WTC11 (cell line): ENCODE measurements around the gene GSTO2. TPM values are rescaled to one million over a fixed set of nuclear protein-coding genes. Genes with fewer than 3 reads are reported as not detected.

Experiments used
- ATAC-seq: fragments of 200-7000 bp; cut with Tn5 transposase; 2 replicates; pipeline ENCODE4 v1.10.0; 2021; ENCODE audit warnings: mild to moderate bottlenecking, moderate library complexity
- CTCF ChIA-PET: fragments of 300-600 bp; sonication (Branson Sonifier 250); formaldehyde crosslinking; loops from one replicate; lab custom pipeline; 2021; ENCODE audit warnings: antibody characterized with exemption; lab: Charles Lee
- POLR2A ChIA-PET: fragments of 350-600 bp; sonication (Branson Sonifier 250); formaldehyde crosslinking; loops from one replicate; lab custom pipeline; 2021; ENCODE audit warnings: antibody characterized with exemption; lab: Charles Lee
- DNase-seq: peaks from one replicate; pipeline ENCODE4 v3.0.0; 2021; ENCODE audit warnings: low spot score
- H3K27ac Mint-ChIP-seq: 2 replicates; pipeline ENCODE4 v1.8.0; 2021; ENCODE audit warnings: mixed read lengths
- H3K27me3 Mint-ChIP-seq: 2 replicates; pipeline ENCODE4 v1.8.0; 2021; ENCODE audit warnings: low read depth, mild to moderate bottlenecking, moderate library complexity, mixed read lengths
- H3K36me3 Mint-ChIP-seq: 2 replicates; pipeline ENCODE4 v1.8.0; 2021; ENCODE audit warnings: mixed read lengths
- H3K4me1 Mint-ChIP-seq: 2 replicates; pipeline ENCODE4 v1.8.0; 2022; ENCODE audit warnings: mixed read lengths
- H3K4me3 Mint-ChIP-seq: 2 replicates; pipeline ENCODE4 v1.8.0; 2021; ENCODE audit warnings: mild to moderate bottlenecking, moderate library complexity, mixed read lengths
- H3K9me3 Mint-ChIP-seq: 2 replicates; pipeline ENCODE4 v1.8.0; 2021; ENCODE audit warnings: mixed read lengths
- CREM ChIP-seq: sonication (generic); formaldehyde crosslinking; IDR thresholded peaks from 2 replicates; pipeline ENCODE4 v1.8.1; 2022; ENCODE audit warnings: mild to moderate bottlenecking, missing genetic modification reagents, moderate library complexity
- GABPB1 ChIP-seq: sonication (generic); formaldehyde crosslinking; IDR thresholded peaks from 2 replicates; pipeline ENCODE4 v1.8.1; 2023; ENCODE audit warnings: mild to moderate bottlenecking, missing genetic modification reagents
- NR2C2 ChIP-seq: sonication (generic); formaldehyde crosslinking; IDR thresholded peaks from 2 replicates; pipeline ENCODE4 v1.8.0; 2022; ENCODE audit warnings: mild to moderate bottlenecking, missing genetic modification reagents
- OVOL2 ChIP-seq: fragments of 250-450 bp; sonication (Bioruptor Pico); IDR thresholded peaks from 2 replicates; pipeline ENCODE4 v1.9.0; 2021; ENCODE audit warnings: mild to moderate bottlenecking, borderline replicate concordance
- RORB ChIP-seq: fragments of 250-450 bp; sonication (Bioruptor Pico); IDR thresholded peaks from 2 replicates; pipeline ENCODE4 v1.9.0; 2021; ENCODE audit warnings: mild to moderate bottlenecking
- ZNF317 ChIP-seq: sonication (generic); formaldehyde crosslinking; IDR thresholded peaks from 2 replicates; pipeline ENCODE4 v1.8.1; 2023; ENCODE audit warnings: low read depth, mild to moderate bottlenecking, moderate library complexity, missing genetic modification reagents, borderline replicate concordance
- ZNF423 ChIP-seq: fragments of 250-450 bp; sonication (Bioruptor Pico); IDR thresholded peaks from 2 replicates; pipeline ENCODE4 v2.1.2; 2022; ENCODE audit warnings: mild to moderate bottlenecking, moderate library complexity
- ZNF671 ChIP-seq: fragments of 250-450 bp; sonication (Bioruptor Pico); IDR thresholded peaks from 2 replicates; pipeline ENCODE4 v1.8.0; 2021; ENCODE audit warnings: mild to moderate bottlenecking
- total RNA-seq: library from RNA; stranded (reverse); gene quantifications from 3 replicates; pipeline ENCODE4 v1.2.3, GENCODE V29; 2021
- TF ChIP-seq, protein P1 (sequence below): sonication (generic); formaldehyde crosslinking; IDR thresholded peaks from 2 replicates; pipeline ENCODE4 v1.8.1; 2023; ENCODE audit warnings: mild to moderate bottlenecking, missing genetic modification reagents, borderline replicate concordance
- TF ChIP-seq, protein P2 (sequence below): sonication (generic); formaldehyde crosslinking; IDR thresholded peaks from 2 replicates; pipeline ENCODE4 v1.8.0; 2022; ENCODE audit warnings: mild to moderate bottlenecking, missing genetic modification reagents
- TF ChIP-seq, protein P3 (sequence below): sonication (generic); formaldehyde crosslinking; IDR thresholded peaks from 2 replicates; pipeline ENCODE4 v1.8.1; 2023; ENCODE audit warnings: mild to moderate bottlenecking, missing genetic modification reagents, moderate library complexity
- TF ChIP-seq, protein P4 (sequence below): sonication (generic); formaldehyde crosslinking; IDR thresholded peaks from 2 replicates; pipeline ENCODE4 v1.8.1; 2023; ENCODE audit warnings: mild to moderate bottlenecking, missing genetic modification reagents
- TF ChIP-seq, protein P5 (sequence below): fragments of 250-450 bp; sonication (Bioruptor Pico); IDR thresholded peaks from 2 replicates; pipeline ENCODE4 v1.9.0; 2021; ENCODE audit warnings: mild to moderate bottlenecking, borderline replicate concordance
- TF ChIP-seq, protein P6 (sequence below): fragments of 250-450 bp; sonication (Bioruptor Pico); IDR thresholded peaks from 2 replicates; pipeline ENCODE4 v1.9.0; 2021; ENCODE audit warnings: mild to moderate bottlenecking

GSTO2 gene
- total RNA-seq, 1 experiment from 2014 or later: 10.7 TPM

DNA sequence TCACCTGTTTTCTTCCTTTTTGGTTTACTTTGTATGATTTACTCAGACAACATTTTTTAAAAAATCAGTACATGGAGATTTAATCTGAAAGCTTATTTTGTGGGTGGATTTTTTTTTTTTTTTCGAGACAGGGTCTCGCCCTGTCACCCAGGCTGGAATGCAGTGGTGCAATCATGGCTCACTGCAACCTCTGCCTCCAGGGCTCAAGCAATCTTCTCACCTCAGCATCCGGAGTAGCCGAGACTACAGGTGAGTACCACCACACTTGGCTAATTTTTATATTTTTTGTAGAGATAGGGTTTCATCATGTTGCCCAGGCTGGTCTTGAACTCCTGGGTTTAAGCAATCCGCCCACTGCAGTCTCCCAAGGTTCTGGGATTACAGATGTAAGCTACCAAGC is 11.7 kb upstream of the GSTO2 start (continued):
- TF ChIP-seq, protein P1, sequence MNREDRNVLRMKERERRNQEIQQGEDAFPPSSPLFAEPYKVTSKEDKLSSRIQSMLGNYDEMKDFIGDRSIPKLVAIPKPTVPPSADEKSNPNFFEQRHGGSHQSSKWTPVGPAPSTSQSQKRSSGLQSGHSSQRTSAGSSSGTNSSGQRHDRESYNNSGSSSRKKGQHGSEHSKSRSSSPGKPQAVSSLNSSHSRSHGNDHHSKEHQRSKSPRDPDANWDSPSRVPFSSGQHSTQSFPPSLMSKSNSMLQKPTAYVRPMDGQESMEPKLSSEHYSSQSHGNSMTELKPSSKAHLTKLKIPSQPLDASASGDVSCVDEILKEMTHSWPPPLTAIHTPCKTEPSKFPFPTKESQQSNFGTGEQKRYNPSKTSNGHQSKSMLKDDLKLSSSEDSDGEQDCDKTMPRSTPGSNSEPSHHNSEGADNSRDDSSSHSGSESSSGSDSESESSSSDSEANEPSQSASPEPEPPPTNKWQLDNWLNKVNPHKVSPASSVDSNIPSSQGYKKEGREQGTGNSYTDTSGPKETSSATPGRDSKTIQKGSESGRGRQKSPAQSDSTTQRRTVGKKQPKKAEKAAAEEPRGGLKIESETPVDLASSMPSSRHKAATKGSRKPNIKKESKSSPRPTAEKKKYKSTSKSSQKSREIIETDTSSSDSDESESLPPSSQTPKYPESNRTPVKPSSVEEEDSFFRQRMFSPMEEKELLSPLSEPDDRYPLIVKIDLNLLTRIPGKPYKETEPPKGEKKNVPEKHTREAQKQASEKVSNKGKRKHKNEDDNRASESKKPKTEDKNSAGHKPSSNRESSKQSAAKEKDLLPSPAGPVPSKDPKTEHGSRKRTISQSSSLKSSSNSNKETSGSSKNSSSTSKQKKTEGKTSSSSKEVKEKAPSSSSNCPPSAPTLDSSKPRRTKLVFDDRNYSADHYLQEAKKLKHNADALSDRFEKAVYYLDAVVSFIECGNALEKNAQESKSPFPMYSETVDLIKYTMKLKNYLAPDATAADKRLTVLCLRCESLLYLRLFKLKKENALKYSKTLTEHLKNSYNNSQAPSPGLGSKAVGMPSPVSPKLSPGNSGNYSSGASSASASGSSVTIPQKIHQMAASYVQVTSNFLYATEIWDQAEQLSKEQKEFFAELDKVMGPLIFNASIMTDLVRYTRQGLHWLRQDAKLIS (CRISPR knock-in tag): no peak
- TF ChIP-seq, protein P2, sequence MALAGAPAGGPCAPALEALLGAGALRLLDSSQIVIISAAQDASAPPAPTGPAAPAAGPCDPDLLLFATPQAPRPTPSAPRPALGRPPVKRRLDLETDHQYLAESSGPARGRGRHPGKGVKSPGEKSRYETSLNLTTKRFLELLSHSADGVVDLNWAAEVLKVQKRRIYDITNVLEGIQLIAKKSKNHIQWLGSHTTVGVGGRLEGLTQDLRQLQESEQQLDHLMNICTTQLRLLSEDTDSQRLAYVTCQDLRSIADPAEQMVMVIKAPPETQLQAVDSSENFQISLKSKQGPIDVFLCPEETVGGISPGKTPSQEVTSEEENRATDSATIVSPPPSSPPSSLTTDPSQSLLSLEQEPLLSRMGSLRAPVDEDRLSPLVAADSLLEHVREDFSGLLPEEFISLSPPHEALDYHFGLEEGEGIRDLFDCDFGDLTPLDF (CRISPR knock-in tag): no peak
- TF ChIP-seq ZNF671 (CRISPR knock-in tag) (no peak), NR2C2 (CRISPR knock-in tag) (no peak), RORB (CRISPR knock-in tag) (no peak), CREM (CRISPR knock-in tag) (no peak), OVOL2 (CRISPR knock-in tag) (no peak), GABPB1 (CRISPR knock-in tag) (no peak)
- TF ChIP-seq, protein P3, sequence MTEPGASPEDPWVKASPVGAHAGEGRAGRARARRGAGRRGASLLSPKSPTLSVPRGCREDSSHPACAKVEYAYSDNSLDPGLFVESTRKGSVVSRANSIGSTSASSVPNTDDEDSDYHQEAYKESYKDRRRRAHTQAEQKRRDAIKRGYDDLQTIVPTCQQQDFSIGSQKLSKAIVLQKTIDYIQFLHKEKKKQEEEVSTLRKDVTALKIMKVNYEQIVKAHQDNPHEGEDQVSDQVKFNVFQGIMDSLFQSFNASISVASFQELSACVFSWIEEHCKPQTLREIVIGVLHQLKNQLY (CRISPR knock-in tag): no peak
- TF ChIP-seq, protein P4, sequence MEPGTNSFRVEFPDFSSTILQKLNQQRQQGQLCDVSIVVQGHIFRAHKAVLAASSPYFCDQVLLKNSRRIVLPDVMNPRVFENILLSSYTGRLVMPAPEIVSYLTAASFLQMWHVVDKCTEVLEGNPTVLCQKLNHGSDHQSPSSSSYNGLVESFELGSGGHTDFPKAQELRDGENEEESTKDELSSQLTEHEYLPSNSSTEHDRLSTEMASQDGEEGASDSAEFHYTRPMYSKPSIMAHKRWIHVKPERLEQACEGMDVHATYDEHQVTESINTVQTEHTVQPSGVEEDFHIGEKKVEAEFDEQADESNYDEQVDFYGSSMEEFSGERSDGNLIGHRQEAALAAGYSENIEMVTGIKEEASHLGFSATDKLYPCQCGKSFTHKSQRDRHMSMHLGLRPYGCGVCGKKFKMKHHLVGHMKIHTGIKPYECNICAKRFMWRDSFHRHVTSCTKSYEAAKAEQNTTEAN (CRISPR knock-in tag): no peak

DNA sequence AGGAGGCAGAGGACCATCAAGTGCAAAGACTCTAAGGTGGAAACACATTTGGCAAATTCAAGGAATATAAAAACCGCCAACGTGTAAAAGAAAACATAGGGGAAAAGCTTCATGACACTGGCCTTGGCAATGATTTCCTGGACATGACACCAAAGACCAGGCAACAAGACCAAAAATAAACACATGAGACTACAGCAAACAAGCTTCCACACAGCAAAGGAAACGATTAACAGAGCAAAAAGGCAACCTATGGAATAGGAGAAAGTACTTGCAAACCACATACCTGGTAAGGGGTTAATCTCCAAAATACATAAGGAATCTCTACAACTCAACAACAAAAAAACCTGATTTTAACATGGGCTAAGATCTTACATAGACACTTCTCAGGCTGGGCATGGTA is 10.8 kb upstream of the GSTO2 start:
- Mint-ChIP-seq H3K4me3 (no peak overlapping the region), H3K9me3 (no peaks in the 10 kb centered on the region), H3K36me3 (peaks cover 44% of the 10 kb centered on the region), H3K27ac (no peak overlapping the region), H3K27me3 (no peaks in the 10 kb centered on the region), H3K4me1 (peaks cover 29% of the 10 kb centered on the region)
- no peak for DNase-seq
- TF ChIP-seq, protein P5, sequence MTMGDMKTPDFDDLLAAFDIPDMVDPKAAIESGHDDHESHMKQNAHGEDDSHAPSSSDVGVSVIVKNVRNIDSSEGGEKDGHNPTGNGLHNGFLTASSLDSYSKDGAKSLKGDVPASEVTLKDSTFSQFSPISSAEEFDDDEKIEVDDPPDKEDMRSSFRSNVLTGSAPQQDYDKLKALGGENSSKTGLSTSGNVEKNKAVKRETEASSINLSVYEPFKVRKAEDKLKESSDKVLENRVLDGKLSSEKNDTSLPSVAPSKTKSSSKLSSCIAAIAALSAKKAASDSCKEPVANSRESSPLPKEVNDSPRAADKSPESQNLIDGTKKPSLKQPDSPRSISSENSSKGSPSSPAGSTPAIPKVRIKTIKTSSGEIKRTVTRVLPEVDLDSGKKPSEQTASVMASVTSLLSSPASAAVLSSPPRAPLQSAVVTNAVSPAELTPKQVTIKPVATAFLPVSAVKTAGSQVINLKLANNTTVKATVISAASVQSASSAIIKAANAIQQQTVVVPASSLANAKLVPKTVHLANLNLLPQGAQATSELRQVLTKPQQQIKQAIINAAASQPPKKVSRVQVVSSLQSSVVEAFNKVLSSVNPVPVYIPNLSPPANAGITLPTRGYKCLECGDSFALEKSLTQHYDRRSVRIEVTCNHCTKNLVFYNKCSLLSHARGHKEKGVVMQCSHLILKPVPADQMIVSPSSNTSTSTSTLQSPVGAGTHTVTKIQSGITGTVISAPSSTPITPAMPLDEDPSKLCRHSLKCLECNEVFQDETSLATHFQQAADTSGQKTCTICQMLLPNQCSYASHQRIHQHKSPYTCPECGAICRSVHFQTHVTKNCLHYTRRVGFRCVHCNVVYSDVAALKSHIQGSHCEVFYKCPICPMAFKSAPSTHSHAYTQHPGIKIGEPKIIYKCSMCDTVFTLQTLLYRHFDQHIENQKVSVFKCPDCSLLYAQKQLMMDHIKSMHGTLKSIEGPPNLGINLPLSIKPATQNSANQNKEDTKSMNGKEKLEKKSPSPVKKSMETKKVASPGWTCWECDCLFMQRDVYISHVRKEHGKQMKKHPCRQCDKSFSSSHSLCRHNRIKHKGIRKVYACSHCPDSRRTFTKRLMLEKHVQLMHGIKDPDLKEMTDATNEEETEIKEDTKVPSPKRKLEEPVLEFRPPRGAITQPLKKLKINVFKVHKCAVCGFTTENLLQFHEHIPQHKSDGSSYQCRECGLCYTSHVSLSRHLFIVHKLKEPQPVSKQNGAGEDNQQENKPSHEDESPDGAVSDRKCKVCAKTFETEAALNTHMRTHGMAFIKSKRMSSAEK (CRISPR knock-in tag): no peak
- TF ChIP-seq, protein P6, sequence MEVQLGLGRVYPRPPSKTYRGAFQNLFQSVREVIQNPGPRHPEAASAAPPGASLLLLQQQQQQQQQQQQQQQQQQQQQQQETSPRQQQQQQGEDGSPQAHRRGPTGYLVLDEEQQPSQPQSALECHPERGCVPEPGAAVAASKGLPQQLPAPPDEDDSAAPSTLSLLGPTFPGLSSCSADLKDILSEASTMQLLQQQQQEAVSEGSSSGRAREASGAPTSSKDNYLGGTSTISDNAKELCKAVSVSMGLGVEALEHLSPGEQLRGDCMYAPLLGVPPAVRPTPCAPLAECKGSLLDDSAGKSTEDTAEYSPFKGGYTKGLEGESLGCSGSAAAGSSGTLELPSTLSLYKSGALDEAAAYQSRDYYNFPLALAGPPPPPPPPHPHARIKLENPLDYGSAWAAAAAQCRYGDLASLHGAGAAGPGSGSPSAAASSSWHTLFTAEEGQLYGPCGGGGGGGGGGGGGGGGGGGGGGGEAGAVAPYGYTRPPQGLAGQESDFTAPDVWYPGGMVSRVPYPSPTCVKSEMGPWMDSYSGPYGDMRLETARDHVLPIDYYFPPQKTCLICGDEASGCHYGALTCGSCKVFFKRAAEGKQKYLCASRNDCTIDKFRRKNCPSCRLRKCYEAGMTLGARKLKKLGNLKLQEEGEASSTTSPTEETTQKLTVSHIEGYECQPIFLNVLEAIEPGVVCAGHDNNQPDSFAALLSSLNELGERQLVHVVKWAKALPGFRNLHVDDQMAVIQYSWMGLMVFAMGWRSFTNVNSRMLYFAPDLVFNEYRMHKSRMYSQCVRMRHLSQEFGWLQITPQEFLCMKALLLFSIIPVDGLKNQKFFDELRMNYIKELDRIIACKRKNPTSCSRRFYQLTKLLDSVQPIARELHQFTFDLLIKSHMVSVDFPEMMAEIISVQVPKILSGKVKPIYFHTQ (CRISPR knock-in tag): no peak
- no peak for TF ChIP-seq ZNF423 (CRISPR knock-in tag)
- TF ChIP-seq ZNF317 (CRISPR knock-in tag): no peak
- ChIA-PET CTCF (interaction anchor here (0.9 kb wide), 1 partner anchor 17 kb away, joined by 4 read pairs; no protein-coding TSS in a partner anchor), POLR2A (no interaction called here)
- ATAC-seq: no peak
